Activated CD4-positive, alpha-beta memory T cell treated with anti-CD3 and anti-CD28 coated beads, Interleukin-2, amount 10 ng/mL, durations not matched to agents 7 days and 5 days (primary cell): ENCODE data around the gene CATSPERZ. TPM values are rescaled to one million over a fixed set of nuclear protein-coding genes. Genes with fewer than 3 reads are reported as not detected.

Source experiments
- CTCF ChIA-PET: fragments of 350-600 bp; sonication (Branson Sonifier 250); formaldehyde crosslinking; loops from one replicate; lab custom pipeline; 2021; ENCODE audit warnings: antibody characterized with exemption, inconsistent platforms; lab: Charles Lee
- POLR2A ChIA-PET: fragments of 350-600 bp; sonication (Branson Sonifier 250); formaldehyde crosslinking; loops from one replicate; lab custom pipeline; 2021; ENCODE audit warnings: antibody characterized with exemption; lab: Charles Lee
- DNase-seq: peaks from one replicate; pipeline ENCODE4 v3.0.0-alpha.2; 2020
- H3K27ac Mint-ChIP-seq: one replicate; pipeline ENCODE4 v1.8.0; 2021; ENCODE audit warnings: mild to moderate bottlenecking, mixed read lengths
- H3K27me3 Mint-ChIP-seq: one replicate; pipeline ENCODE4 v1.8.0; 2021; ENCODE audit warnings: mixed read lengths
- H3K36me3 Mint-ChIP-seq: one replicate; pipeline ENCODE4 v1.8.0; 2021; ENCODE audit warnings: low read depth, mixed read lengths
- H3K4me1 Mint-ChIP-seq: one replicate; pipeline ENCODE4 v1.8.0; 2021; ENCODE audit warnings: mixed read lengths
- H3K4me3 Mint-ChIP-seq: one replicate; pipeline ENCODE4 v1.8.0; 2021; ENCODE audit warnings: mild to moderate bottlenecking, mixed read lengths
- H3K9me3 Mint-ChIP-seq: one replicate; pipeline ENCODE4 v1.8.0; 2021; ENCODE audit warnings: mixed read lengths
- total RNA-seq, 2 experiments: library from RNA; stranded (reverse); gene quantifications; one replicate each; pipeline ENCODE4 v1.2.3, GENCODE V29; 2021

The CATSPERZ gene
- total RNA-seq, 2 experiments from 2014 or later = not detected

- Mint-ChIP-seq H3K4me1 (peaks cover 15% of the 10 kb centered on the region), H3K27me3 (no peaks in the 10 kb centered on the region), H3K27ac (no peak overlapping the region), H3K36me3 (peaks cover 7% of the 10 kb centered on the region), H3K4me3 (no peak overlapping the region), H3K9me3 (no peaks in the 10 kb centered on the region)
- DNase-seq = no peak
- CTCF ChIA-PET = interaction anchor here (0.7 to 3.9 kb wide), 3 partner anchors 12 to 23 kb away, joined by 3 to 16 read pairs (median 6); no protein-coding TSS in a partner anchor
- POLR2A ChIA-PET = interaction anchor here (1.3 to 4.2 kb wide), 3 partner anchors 14 to 37 kb away, joined by 4 to 13 read pairs (median 13); partner anchors contain the start of genes CCDC88B, PRDX5 and TRMT112
Observed at GRCh38 chr11:64353715-64354506, 53.8 kb downstream of the CATSPERZ start.

Other genes with a start within 250 kb of the CATSPERZ start
- gene MACROD1, start 134.2 kb upstream of the CATSPERZ start, total RNA-seq = 1 to 10 TPM; 8.8 to 9.1 TPM
- 100 to 1,000 TPM; 258 to 269 TPM for gene STIP1, start 114.2 kb upstream of the CATSPERZ start, total RNA-seq
- gene FERMT3, start 93.6 kb upstream of the CATSPERZ start, total RNA-seq = 100 to 1,000 TPM; 195 to 199 TPM
- gene TRPT1, start 74.2 kb upstream of the CATSPERZ start, total RNA-seq = 10 to 100 TPM; 34.7 to 35.3 TPM
- 10 to 100 TPM; 84.8 to 90.6 TPM for gene NUDT22, start 74.1 kb upstream of the CATSPERZ start, total RNA-seq
- 10 to 100 TPM; 40.8 to 42.0 TPM for gene DNAJC4, start 69.8 kb upstream of the CATSPERZ start, total RNA-seq
- 10 to 100 TPM; 49.1 to 58.5 TPM for gene VEGFB, start 65.8 kb upstream of the CATSPERZ start, total RNA-seq
- 10 to 100 TPM; 26.4 to 27.9 TPM for gene FKBP2, start 59.3 kb upstream of the CATSPERZ start, total RNA-seq
- gene PPP1R14B, start 53.4 kb upstream of the CATSPERZ start, total RNA-seq = 100 to 1,000 TPM in 1 of 2 experiments, 10 to 100 TPM in 1; 96.9 to 105 TPM
- 10 to 100 TPM; 12.5 to 14.0 TPM for gene PLCB3, start 48.8 kb upstream of the CATSPERZ start, total RNA-seq
- 10 to 100 TPM; 36.5 to 39.2 TPM for gene BAD, start 15.7 kb upstream of the CATSPERZ start, total RNA-seq
- gene GPR137, start 14.5 kb upstream of the CATSPERZ start, total RNA-seq = 10 to 100 TPM; 31.4 to 37.9 TPM
- under 1 TPM in 1 of 2 experiments, not detected in 1; 0.15 TPM for gene KCNK4, start 9.1 kb upstream of the CATSPERZ start, total RNA-seq
- gene ESRRA, start 5.2 kb downstream of the CATSPERZ start, total RNA-seq = 10 to 100 TPM; 38.5 to 42.2 TPM
- gene TRMT112, start 17.2 kb downstream of the CATSPERZ start, total RNA-seq = 100 to 1,000 TPM; 137 to 145 TPM
- 100 to 1,000 TPM; 137 to 139 TPM for gene PRDX5, start 17.8 kb downstream of the CATSPERZ start, total RNA-seq
- gene CCDC88B, start 39.8 kb downstream of the CATSPERZ start, total RNA-seq = 100 to 1,000 TPM in 1 of 2 experiments, 10 to 100 TPM in 1; 99.1 to 106 TPM
- 10 to 100 TPM; 40.2 to 43.5 TPM for gene RPS6KA4, start 58.8 kb downstream of the CATSPERZ start, total RNA-seq